GM11168 (cell line): ENCODE results near the gene RBM19.
"Not testable (repeated sequence)": the region's sequence is repeated elsewhere in the genome, so short reads cannot be mapped to it uniquely, and the experiment has no call there.

Experiments
- in situ Hi-C: fragments of 300-500 bp; cut with MboI; formaldehyde crosslinking; loops from one replicate; pipeline ENCODE4 v1.12.0; 2022; ENCODE audit warnings: low sequenced_read_pairs; ENCODE audit not compliant: unreplicated experiment

The RBM19 gene, protein sequence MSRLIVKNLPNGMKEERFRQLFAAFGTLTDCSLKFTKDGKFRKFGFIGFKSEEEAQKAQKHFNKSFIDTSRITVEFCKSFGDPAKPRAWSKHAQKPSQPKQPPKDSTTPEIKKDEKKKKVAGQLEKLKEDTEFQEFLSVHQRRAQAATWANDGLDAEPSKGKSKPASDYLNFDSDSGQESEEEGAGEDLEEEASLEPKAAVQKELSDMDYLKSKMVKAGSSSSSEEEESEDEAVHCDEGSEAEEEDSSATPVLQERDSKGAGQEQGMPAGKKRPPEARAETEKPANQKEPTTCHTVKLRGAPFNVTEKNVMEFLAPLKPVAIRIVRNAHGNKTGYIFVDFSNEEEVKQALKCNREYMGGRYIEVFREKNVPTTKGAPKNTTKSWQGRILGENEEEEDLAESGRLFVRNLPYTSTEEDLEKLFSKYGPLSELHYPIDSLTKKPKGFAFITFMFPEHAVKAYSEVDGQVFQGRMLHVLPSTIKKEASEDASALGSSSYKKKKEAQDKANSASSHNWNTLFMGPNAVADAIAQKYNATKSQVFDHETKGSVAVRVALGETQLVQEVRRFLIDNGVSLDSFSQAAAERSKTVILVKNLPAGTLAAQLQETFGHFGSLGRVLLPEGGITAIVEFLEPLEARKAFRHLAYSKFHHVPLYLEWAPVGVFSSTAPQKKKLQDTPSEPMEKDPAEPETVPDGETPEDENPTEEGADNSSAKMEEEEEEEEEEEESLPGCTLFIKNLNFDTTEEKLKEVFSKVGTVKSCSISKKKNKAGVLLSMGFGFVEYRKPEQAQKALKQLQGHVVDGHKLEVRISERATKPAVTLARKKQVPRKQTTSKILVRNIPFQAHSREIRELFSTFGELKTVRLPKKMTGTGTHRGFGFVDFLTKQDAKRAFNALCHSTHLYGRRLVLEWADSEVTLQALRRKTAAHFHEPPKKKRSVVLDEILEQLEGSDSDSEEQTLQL

DNA sequence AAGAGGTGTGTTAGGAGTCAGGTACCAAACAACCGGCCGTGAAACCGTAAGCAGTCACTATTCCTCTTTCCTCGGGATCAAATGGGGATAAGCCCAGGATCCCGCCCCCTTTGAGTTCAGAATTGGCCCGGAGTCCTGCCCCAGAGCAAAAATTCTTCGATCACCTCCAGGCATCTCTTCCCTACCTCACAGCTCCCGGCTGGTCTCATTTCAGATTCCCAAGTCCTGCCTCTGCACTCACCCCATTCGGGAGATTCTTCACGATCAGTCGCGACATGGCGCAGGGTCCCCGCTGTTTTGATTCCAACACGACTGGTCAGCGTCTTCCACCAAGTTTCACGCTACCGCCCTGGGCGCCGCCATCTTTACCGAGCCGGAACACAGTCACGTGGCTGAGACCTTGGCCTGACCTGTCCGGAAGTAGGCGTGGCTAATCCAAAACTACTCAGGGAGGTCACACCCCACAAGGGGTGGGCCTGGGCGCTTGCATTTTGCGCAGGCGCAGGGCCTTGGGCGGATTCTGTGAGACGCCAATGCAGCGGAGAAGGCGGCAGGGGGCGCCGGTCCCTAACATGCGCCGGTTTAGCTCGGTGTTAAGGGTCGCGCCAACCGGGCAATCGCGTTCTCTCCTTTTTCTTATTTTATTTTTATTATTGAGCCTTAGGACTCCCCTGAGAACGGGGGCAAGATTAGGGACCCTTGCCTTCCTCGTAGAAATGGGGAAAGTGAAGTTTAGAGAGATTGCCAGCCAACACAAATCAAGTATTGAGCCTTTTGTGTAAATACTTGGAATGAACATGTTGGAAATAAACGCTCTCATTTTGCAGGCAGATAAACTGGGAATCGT, at the start of gene RBM19:
TSS of gene RBM19 (minus strand) at position 375 of the 847 bp plus-strand sequence. CDS start at position 277, 98 bp downstream.
- in situ Hi-C loops: no loop called here

DNA sequence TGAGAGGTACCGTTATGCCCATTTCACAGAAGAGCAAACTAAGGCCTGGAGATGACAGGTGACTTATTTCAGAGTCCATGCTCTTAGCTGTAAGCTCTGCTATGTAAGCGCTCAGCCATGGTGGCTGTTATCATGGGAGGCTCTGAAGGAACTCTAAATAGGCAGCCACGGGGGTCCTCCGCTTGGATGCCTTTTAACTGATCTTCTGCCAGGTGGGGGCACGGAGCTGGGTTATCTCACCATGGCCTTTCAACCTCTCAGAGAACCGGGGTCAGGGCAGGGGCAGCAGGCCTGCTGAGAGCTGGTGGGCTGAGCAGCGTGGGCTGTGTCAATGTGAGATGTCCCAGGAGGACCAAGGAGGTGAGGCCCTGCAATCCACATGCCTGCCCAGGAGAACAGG, 49.7 kb upstream of the RBM19 start:
- in situ Hi-C loops: no loop called here

DNA sequence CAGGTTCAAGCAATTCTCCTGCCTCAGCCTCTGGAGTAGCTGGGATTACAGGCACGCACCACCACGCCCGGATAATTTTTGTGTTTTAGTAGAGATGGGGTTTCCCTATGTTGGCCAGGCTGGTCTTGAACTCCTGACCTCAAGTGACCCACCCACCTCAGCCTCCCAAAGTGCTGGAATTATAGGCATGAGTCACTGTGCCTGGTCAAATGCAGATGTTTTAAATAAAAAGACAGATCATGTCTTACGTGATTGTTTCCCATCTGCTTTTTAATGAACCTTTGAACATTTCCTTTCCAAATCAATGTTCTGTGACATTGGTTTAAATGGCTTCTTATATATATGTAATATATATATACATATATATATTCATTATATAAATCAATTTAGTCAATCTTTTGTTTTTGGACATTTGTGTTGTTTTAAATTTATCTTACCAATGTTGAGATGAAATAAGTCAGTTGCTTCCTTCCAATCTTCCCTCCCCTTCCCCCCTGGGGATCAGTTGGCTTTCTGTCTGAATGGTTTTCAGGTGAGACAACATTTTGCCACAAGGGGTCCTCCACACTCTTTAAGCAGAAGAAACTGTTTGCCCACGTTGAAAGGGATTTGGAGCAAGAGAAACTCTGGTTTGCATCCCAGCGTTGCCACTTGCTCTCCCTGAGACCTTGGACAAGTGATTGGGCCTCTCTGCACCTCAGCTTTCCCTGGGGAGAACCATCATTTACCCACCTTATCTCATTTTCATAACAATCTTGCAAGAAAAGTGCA, 47.6 kb upstream of the RBM19 start:
- in situ Hi-C loops: no loop called here

DNA sequence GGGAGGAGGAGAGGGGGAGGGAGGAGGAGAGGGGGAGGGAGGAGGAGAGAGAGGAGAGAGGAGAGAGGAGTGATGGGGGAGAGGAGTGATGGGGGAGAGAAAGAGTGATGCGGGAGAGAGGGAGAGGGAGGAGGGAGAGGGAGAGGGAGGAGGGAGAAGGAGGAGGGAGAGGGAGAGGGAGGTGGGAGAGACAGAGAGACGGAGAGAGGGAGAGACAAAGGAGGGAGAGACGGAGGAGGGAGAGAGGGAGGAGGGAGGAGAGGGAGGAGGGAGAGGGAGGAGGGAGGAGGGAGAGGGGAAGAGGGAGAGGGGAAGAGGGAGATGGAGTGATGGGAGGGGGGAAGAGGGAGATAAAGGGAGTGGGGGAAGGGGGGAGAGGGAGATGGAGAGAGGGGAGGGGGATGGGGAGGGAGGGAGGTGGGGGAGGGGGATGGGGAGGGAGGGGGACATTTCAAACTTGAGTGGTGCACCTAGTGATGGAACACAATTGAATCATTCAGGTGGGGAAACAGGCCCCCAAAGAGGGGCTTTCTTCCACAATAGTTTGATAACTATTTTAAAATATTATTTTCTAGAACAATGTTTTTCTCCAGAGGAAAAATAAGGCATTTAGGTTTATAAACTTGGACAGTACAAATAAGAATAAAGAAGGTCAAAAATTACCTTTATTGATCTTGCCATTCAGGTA, 46.8 kb upstream of the RBM19 start:
- in situ Hi-C loops: no loop called here

DNA sequence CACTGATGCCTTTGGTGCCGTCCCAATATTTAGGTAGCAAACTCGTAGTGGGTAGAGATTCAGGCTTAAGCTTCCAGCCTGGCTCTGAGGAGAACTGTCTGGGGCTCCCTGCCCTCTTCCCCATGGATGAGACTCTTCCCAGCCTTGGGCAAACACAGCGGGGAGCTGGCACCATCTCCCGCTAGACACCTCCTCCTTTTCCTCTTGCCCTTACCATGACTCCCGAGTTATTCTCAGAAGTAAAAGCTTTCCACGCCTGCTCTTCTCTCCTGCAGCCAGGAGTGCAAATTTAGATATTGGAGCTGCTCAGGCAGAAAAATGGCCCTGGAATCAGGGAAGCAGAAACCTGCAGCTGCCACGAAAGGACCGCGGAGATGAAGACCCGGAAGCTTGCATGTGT, 45.6 kb upstream of the RBM19 start:
- in situ Hi-C loops: no loop called here

DNA sequence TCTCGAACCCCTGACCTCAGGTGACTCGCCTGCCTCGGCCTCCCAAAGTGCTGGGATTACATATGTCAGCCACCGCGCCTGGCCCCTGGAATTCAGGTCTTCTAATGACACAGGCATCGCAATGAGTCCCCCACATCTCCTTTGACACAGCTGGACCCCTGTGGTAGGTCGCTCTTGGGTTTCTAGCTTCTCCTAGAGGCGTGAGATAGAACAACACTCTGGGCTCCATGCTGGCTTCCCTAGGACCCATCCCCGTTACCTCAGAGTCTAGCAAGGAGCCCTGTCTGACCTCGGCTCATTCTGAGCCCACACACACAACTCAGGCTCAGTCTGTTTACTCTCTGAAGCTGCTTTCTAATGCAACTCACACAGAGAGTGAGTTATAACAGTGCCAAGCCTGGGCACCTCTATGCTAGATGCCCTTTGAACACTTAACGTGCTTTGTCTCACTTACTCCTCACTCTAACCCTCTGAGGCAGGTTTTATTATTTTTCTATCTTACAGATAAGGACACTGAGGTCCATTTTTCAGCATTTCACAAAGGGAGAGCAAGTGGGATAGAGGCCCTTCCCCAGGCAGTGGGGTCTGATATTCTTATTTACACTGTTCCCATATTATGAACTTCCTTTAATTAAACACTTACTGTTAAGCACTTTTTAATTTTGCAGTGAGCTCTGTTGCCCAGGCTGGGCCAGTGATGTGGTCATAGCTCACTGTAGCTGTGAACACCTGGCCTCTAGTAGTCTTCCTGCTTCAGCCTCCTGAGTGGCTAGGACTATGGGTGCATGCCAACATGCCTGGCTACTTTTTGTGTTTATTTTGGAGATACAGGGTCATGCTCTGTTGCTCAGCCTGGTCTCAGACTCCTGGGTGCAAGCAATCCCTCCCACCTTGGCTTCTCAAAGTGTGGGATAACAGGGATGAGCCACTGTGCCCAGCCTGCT, 40.6 kb upstream of the RBM19 start:
- in situ Hi-C loops: no loop called here

DNA sequence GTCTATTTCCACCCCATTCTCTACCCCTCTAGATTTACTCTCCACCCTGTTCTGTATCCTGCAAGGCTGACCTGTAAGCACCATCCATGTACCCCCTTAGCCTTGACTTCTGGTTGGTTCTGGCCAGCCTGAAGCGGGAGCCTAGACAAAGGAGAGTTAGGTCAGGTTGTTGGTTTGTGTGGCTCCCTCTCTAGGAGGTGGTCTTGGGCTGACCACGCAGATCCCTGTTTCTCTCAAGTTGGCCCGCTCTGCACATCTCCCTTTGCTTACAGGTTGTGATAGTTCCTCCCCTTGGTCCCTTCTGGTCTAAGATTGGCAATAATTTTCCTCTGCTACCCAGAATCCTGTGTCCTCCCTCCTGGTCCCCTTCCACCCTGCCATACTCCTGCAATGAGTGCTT, 38.3 kb upstream of the RBM19 start:
- in situ Hi-C loops: no loop called here

DNA sequence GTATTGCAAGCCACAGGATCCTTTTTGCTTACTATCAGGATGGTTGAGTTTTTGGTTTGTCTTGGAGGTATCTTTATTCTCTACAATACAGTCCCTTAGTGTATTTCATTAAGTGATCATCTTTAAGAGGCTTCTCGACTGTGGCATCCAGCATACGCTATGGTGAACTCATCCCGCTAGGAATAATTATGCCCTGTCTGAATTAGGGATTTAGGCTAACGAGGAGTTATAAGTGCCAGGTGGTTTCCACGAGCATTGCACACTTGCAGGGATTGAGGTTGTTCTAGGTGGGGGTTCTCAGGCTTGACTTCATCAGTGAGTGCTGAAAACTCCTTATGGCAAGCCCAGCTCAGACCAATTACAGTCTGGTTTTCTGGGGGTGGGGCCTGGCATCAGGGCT, 37.2 kb upstream of the RBM19 start:
- in situ Hi-C loops: no loop called here

DNA sequence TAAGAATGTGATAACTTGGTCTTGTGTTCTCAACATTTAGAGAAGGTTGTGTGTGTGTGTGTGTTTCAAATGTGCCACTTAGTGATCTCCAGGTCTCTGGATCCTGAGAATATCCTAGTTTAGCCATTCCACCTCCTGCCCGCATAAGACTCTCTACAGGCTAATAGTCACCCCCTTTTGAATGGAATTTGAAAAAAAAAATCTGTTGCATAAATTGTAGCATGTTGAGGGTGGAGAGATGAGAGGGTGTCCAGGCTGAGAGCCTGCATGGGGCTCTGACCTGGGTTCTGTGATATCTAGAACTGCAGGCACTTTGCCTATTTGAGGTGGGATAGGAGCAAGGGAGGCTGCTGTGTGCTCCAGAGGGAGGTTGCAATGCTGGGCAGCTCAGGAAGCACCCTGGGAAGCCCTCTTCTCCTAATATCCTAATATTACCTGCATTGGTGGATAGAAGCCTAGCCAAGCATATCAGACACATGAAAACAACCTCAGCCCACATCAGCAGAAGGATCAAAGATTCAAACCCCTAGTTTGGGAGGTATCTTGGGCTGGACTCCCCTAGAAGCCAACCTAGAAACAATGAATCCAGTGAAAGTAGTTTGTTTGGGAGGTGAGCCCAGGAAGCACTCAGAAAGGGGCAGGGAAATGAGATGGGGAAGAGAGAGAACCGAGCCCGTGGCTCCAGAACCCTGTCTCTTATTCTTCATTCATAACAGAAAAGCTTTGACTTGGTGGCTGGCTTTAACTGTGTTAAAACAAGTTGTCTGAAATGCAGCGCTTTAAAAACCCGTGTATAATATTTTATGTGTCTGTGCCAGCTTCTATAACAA, 35.6 kb upstream of the RBM19 start:
- in situ Hi-C loops: no loop called here

DNA sequence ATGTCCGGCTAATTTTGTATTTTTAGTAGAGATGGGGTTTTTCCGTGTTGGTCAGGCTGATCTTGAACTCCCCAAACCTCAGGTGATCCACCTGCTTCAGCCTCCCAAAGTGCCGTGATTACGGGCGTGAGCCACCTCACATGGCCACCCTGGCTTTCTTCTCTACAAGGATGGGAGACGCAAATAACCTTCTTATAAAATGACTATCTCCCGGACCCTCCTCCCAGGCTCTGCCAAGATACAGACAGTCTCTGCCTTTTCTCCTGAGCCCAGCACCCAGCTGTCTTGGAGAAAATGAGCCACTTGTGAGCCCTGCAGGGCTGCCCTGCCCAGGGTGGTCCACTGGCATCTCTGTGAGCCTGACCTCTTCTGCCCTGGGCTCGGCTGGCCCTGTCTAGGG, 34.7 kb upstream of the RBM19 start:
- in situ Hi-C loops: no loop called here

DNA sequence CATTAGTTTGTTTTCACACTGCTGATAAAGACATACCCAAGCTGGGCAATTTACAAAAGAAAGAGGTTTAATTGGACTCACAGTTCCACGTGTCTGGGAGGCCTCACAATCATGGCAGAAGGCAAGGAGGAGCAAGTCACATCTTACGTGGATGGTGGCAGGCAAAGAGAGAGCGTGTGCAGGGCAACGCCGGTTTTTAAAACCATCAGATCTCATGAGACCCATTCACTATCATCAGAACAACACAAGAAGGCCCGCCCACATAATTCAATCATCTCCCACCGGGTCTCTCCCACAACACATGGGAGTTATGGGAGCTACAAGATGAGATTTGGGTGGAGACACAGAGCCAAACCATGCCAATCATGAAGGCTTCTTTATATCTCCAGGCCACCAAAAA, 34.1 kb upstream of the RBM19 start:
- in situ Hi-C loops: not testable (repeated sequence)

DNA sequence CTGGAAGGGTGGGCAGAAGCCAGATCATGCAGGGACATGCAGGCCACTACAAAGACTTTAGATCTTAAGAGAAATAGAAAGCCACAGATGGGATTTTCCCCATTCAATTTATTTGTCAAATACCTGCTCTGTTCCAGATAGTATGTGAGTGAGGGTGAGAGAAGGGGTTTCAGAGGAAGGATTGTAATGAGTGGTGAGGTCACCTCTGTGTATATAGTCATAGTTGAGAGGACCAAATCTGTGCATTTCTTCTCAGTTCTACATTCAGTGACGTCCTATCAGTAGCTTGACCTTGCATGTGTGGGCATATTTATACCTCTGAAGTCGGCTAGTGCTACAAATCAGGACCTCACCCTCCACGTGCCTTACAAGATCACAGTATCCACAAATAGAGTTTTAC, 31.2 kb upstream of the RBM19 start:
- in situ Hi-C loops: no loop called here

DNA sequence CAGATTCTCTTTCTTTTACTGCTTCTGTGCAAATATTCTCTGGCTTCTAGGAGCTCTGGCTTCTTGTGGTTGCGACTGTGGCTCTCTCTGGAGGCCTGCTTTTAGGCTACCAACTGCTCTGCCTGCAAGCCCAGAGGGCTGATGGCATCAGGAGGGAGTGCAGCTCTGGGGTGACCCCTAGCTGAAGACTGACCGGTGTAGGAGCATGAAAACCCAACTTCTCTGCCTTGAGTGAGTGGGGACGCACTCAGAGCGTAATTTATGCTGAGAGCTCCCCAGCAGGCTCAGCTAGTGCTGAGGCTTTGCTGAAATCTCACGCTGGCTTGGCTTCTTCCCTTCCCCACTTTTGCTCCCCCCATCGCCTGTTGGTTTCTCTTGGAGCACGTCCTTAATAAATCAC, 29.9 kb upstream of the RBM19 start:
- in situ Hi-C loops: no loop called here

DNA sequence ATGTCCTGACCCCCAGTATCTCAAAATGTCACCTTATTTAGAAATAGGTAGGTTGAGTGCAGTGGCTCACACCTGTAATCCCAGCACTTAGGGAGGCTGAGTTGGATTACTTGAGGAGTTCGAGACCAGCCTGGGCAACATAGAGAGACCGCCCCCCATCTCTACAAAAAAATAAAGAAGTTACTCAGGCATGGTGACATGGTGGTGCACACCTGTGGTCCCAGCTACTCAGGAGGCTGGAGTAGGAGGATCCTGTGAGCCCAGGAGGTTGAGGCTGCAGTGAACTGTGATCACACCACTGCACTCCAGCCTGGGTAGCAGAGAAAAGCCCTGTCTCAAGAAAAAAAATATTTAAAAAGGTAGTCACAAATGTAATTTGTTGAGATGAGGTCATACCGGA, 27.9 kb upstream of the RBM19 start:
- in situ Hi-C loops: no loop called here

DNA sequence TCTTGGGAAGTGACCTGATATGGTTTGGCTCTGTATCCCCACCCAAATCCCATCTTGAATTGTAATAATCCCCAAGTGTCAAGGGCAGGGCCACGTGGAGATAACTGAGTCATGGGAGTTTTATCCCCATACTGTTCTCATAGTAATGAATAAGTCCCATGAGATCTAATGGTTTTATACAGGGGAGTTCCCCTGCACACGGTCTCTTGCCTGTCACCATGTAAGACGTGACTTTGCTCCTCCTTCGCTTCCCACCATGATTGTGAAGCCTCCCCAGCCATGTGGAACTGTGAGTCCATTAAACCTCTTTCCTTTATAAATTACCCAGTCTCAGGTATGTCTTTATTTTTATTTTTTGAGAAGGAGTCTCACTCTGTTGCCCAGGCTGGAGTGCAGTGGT, 26.6 kb upstream of the RBM19 start:
- in situ Hi-C loops: not testable (repeated sequence)

DNA sequence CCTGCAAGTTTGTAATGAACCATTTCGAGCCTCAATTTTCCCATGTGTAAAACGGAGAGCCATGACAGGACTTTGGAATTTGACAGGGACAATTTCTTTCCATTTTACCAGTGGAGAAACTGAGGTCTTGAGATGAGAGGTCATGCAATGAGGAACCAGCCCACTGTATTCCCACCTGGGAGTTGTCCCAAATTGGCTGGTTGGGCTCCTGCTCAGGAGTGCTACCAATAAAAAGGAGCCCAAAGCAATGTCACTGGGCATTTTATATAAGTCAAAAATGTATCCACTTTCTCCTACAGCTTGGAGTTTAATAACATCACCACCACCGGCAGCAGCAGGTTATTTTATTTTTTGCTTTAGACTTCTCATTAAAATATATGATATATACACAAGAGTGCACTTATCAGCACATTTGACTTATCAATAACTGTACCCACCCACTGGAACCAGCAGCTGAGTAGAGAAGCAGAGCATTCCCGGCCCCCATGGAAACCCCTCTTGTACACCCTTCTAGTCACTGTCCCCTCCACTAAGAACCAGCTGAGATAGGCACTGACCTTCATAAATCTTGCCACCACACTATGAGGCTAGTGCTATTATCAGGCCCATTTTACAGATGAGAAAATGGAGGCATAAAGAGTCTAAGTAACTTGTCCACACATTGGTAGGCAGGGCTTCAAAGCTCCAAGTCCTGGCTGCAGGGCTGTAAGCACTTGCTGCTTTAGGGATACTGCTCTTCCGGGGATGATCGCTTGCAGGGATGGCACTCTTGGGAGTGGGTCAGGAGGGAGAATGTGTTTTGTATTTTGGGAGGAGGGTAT, 25.3 kb upstream of the RBM19 start:
- in situ Hi-C loops: no loop called here
